Omental fat pad (tissue), 4 donors: Measurements from ENCODE around the gene NUDT2. TPM values are rescaled to one million over a fixed set of nuclear protein-coding genes. Genes with fewer than 3 reads are reported as not detected.
A peak's percentile ranks its signal among the peaks of the same experiment; 100 is the strongest.

Experiments
- ATAC-seq: fragments of 150-250 bp; one replicate; pipeline ENCODE4 v1.9.1; 2016; ENCODE audit warnings: mild to moderate bottlenecking, moderate library complexity; ENCODE audit not compliant: low FRiP score
- DNase-seq: peaks from one replicate; pipeline ENCODE4 v3.0.0-alpha.2; 2019; ENCODE audit warnings: low spot score
- CTCF ChIP-seq, 3 donors: fragments of 450-650 bp; IDR thresholded peaks; one replicate each; pipeline ENCODE4 v1.5.1; 2016 to 2017; ENCODE audit warnings: antibody characterized with exemption in 3 of 3, mild to moderate bottlenecking in 3 of 3, moderate library complexity in 2 of 3
- total RNA-seq, 4 donors: library from RNA; depleted of rRNA; stranded (reverse); fragments of >200 nt; gene quantifications; one replicate each; pipeline ENCODE4 v1.1.0, GENCODE V29; 2016

NUDT2 gene
- total RNA-seq, 4 donors from 2014 or later = 6.6 to 30.4 (median 19.1) TPM

- DNase-seq (peak; percentile 18), ATAC-seq (no peak)
- no peak for TF ChIP-seq CTCF (IDR thresholded peaks at IDR 0.05)
Observed at GRCh38 chr9:34381323-34381722, 52.0 kb downstream of the NUDT2 start.

GRCh38 chr9:34382054-34382453 lies 52.7 kb downstream of the NUDT2 start:
- no peak for TF ChIP-seq CTCF (IDR thresholded peaks at IDR 0.05)
- DNase-seq (no peak), ATAC-seq (no peak)

GRCh38 chr9:34382879-34383278 lies 53.5 kb downstream of the NUDT2 start:
- TF ChIP-seq CTCF (IDR thresholded peaks at IDR 0.05) = no peak
- ATAC-seq (no peak), DNase-seq (no peak)

GRCh38 chr9:34383904-34384303 lies 54.5 kb downstream of the NUDT2 start:
- TF ChIP-seq CTCF (IDR thresholded peaks at IDR 0.05) = no peak

GRCh38 chr9:34384368-34385165 lies 55.2 kb downstream of the NUDT2 start:
- ATAC-seq (no peak), DNase-seq (no peak)
- TF ChIP-seq CTCF (IDR thresholded peaks at IDR 0.05) = no peak

More at GRCh38 chr9:34383904-34384303, 54.5 kb downstream of the NUDT2 start:
- ATAC-seq (no peak), DNase-seq (no peak)

- TF ChIP-seq CTCF (IDR thresholded peaks at IDR 0.05) = no peak
- ATAC-seq = no peak
- no peak for DNase-seq
Observed at GRCh38 chr9:34385561-34386230, 56.3 kb downstream of the NUDT2 start.
